Kidney epithelial cell (primary cell): ENCODE measurements around the gene LPIN3. TPM values are rescaled to one million over a fixed set of nuclear protein-coding genes. Genes with fewer than 3 reads are reported as not detected.

Experiments used
- DNase-seq: peaks from one replicate; pipeline ENCODE4 v3.0.0-alpha.2; 2010; ENCODE audit warnings: low read depth
- H3K27me3 ChIP-seq: 2 replicates; pipeline ENCODE4 v1.6.0; 2011; ENCODE audit warnings: low read length; ENCODE audit not compliant: control insufficient read depth, insufficient read depth
- H3K36me3 ChIP-seq: 2 replicates; pipeline ENCODE4 v1.5.1; 2011; ENCODE audit warnings: low read length; ENCODE audit not compliant: control insufficient read depth, insufficient read depth
- H3K4me3 ChIP-seq: 2 replicates; pipeline ENCODE4 v1.5.1; 2011; ENCODE audit warnings: low read depth, mild to moderate bottlenecking, control low read depth, low read length
- CTCF ChIP-seq: IDR thresholded peaks from 2 replicates; pipeline ENCODE4 v1.5.1; 2011; ENCODE audit warnings: mild to moderate bottlenecking, moderate library complexity, low read length, control low read depth, inconsistent platforms; ENCODE audit not compliant: insufficient read depth, poor library complexity, severe bottlenecking
- total RNA-seq: library from RNA; depleted of rRNA; stranded (reverse); fragments of >200 nt; gene quantifications from 2 replicates; pipeline ENCODE4 v1.2.3, GENCODE V29; 2015

Gene LPIN3
- total RNA-seq, 1 donor from 2014 or later: 14.7 TPM

- H3K4me3 ChIP-seq: no peak overlapping the region
- TF ChIP-seq CTCF: no peak
- H3K27me3 ChIP-seq: no peaks in the 10 kb centered on the region
- DNase-seq: no peak
- H3K36me3 ChIP-seq: no peaks in the 10 kb centered on the region
Observed at GRCh38 chr20:41406353-41406752, 65.7 kb downstream of the LPIN3 start.

- H3K27me3 ChIP-seq: no peaks in the 10 kb centered on the region
- no peak for DNase-seq
- TF ChIP-seq CTCF: no peak
- no peak overlapping the region for H3K4me3 ChIP-seq
- H3K36me3 ChIP-seq: no peaks in the 10 kb centered on the region
Observed at GRCh38 chr20:41406896-41407444, 66.3 kb downstream of the LPIN3 start.

GRCh38 chr20:41407607-41408006 is 67.0 kb downstream of the LPIN3 start:
- H3K36me3 ChIP-seq: no peaks in the 10 kb centered on the region
- no peaks in the 10 kb centered on the region for H3K27me3 ChIP-seq
- no peak for DNase-seq
- no peak overlapping the region for H3K4me3 ChIP-seq
- no peak for TF ChIP-seq CTCF

- H3K4me3 ChIP-seq: no peak overlapping the region
- no peaks in the 10 kb centered on the region for H3K36me3 ChIP-seq
- TF ChIP-seq CTCF: no peak
- no peak for DNase-seq
- no peaks in the 10 kb centered on the region for H3K27me3 ChIP-seq
Observed at GRCh38 chr20:41408156-41408794, 67.7 kb downstream of the LPIN3 start.

GRCh38 chr20:41408986-41409385 is 68.4 kb downstream of the LPIN3 start:
- no peak for TF ChIP-seq CTCF
- no peak for DNase-seq
- Histone ChIP-seq H3K4me3 (no peak overlapping the region), H3K27me3 (no peaks in the 10 kb centered on the region), H3K36me3 (no peaks in the 10 kb centered on the region)

Other genes starting within 250 kb of the LPIN3 start
- 89.3 and 143 TPM in 2 replicates for gene PLCG1, start 203.3 kb upstream of the LPIN3 start, total RNA-seq
- gene ZHX3, start 23.1 kb upstream of the LPIN3 start, total RNA-seq: 7.6 and 9.0 TPM in 2 replicates
- gene EMILIN3, start 26.0 kb downstream of the LPIN3 start, total RNA-seq: 0.42 and 0.62 TPM in 2 replicates